Astrocyte (in vitro differentiated cells and primary cell): Measurements from ENCODE around the gene PDE6B. TPM values are rescaled to one million over a fixed set of nuclear protein-coding genes. Genes with fewer than 3 reads are reported as not detected.
A peak's percentile ranks its signal among the peaks of the same experiment; 100 is the strongest.

Source experiments
- DNase-seq: peaks from one replicate; pipeline ENCODE4 v3.0.0-alpha.2; 2010; ENCODE audit warnings: low read depth
- FAIRE-seq: peaks from 2 replicates; lab custom pipeline; 2011; peaks lifted over from hg19 to GRCh38; lab: Jason Lieb, UNC
- H2AFZ ChIP-seq: 2 replicates; pipeline ENCODE4 v1.6.0; 2012; ENCODE audit warnings: low read depth, low read length, inconsistent platforms
- H3K27ac ChIP-seq: 2 replicates; pipeline ENCODE4 v1.5.1; 2011; ENCODE audit warnings: low read depth, low read length, inconsistent platforms
- H3K27me3 ChIP-seq: 2 replicates; pipeline ENCODE4 v1.6.0; 2011; ENCODE audit warnings: low read length, inconsistent platforms; ENCODE audit not compliant: insufficient read depth
- H3K36me3 ChIP-seq: 2 replicates; pipeline ENCODE4 v1.5.1; 2011; ENCODE audit warnings: low read length, inconsistent platforms; ENCODE audit not compliant: insufficient read depth
- H3K4me1 ChIP-seq: 2 replicates; pipeline ENCODE4 v1.5.1; 2011; ENCODE audit warnings: low read length, inconsistent platforms; ENCODE audit not compliant: insufficient read depth
- H3K4me2 ChIP-seq: 2 replicates; pipeline ENCODE4 v1.6.0; 2012; ENCODE audit warnings: low read length, inconsistent platforms
- H3K4me3 ChIP-seq: 2 replicates; pipeline ENCODE4 v1.5.1; 2011; ENCODE audit warnings: low read depth, mild to moderate bottlenecking, low read length, inconsistent platforms; ENCODE audit not compliant: insufficient read depth
- H3K79me2 ChIP-seq: 2 replicates; pipeline ENCODE4 v1.6.0; 2012; ENCODE audit warnings: mild to moderate bottlenecking, low read length, inconsistent platforms; ENCODE audit not compliant: insufficient read depth
- H3K9ac ChIP-seq: 2 replicates; pipeline ENCODE4 v1.6.0; 2012; ENCODE audit warnings: mild to moderate bottlenecking, low read length, inconsistent platforms
- H3K9me3 ChIP-seq: 2 replicates; pipeline ENCODE4 v1.5.1; 2012; ENCODE audit warnings: low read depth, mild to moderate bottlenecking, low read length, inconsistent platforms; ENCODE audit not compliant: insufficient read depth
- H4K20me1 ChIP-seq: 2 replicates; pipeline ENCODE4 v1.6.0; 2012; ENCODE audit warnings: low read length, inconsistent platforms; ENCODE audit not compliant: insufficient read depth
- H3K27ac Mint-ChIP-seq: one replicate; pipeline ENCODE4 v1.8.0; 2021; ENCODE audit warnings: mild to moderate bottlenecking, mixed read lengths; ENCODE audit not compliant: unreplicated experiment
- H3K27me3 Mint-ChIP-seq: one replicate; pipeline ENCODE4 v1.8.0; 2021; ENCODE audit warnings: low read depth, mixed read lengths; ENCODE audit not compliant: unreplicated experiment
- H3K36me3 Mint-ChIP-seq: one replicate; pipeline ENCODE4 v1.8.0; 2021; ENCODE audit warnings: low read depth, mixed read lengths; ENCODE audit not compliant: unreplicated experiment
- H3K4me1 Mint-ChIP-seq: one replicate; pipeline ENCODE4 v1.8.0; 2021; ENCODE audit warnings: low read depth, mixed read lengths; ENCODE audit not compliant: unreplicated experiment
- H3K4me3 Mint-ChIP-seq: one replicate; pipeline ENCODE4 v1.8.0; 2021; ENCODE audit warnings: mild to moderate bottlenecking, moderate library complexity, mixed read lengths; ENCODE audit not compliant: unreplicated experiment
- H3K9me3 Mint-ChIP-seq: one replicate; pipeline ENCODE4 v1.8.0; 2021; ENCODE audit warnings: mild to moderate bottlenecking, mixed read lengths; ENCODE audit not compliant: unreplicated experiment
- EZH2 ChIP-seq: IDR thresholded peaks from 2 replicates; pipeline ENCODE4 v1.6.1; 2012; ENCODE audit warnings: mild to moderate bottlenecking, low read length, inconsistent platforms; ENCODE audit not compliant: insufficient read depth
- total RNA-seq: library from RNA; stranded (reverse); gene quantifications from 2 replicates; pipeline ENCODE4 v1.2.1, GENCODE V29; 2021
- TF ChIP-seq, protein P1 (sequence below): IDR thresholded peaks from 2 replicates; pipeline ENCODE4 v1.5.1; 2011; ENCODE audit warnings: low read depth, mild to moderate bottlenecking, inconsistent platforms, low read length, moderate library complexity; ENCODE audit not compliant: insufficient read depth

PDE6B gene
- total RNA-seq, 1 donor from 2014 or later: 2.8 TPM

DNA sequence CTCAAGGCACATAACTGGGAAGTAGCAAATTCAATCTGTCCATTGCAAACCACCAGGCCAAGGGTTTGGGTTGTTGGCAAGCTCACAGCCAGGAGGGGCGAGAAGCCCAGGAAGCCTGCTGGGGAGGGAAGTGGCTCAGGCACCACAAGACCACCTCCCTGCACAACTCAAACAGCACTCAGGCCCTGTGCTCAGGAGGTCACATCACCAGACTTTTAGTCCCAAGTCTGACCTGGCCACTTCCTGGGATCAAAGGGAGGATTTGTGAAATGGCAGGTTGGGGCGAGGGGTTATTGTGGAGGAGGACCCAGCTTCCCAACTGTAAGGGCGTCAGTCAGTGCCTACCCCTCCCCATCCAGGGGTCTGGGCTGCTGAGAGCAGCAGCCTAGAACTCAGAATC, 46.4 kb downstream of the PDE6B start:
- H3K27ac ChIP-seq: no peak overlapping the region
- H3K4me1 ChIP-seq: peaks cover 14% of the 10 kb centered on the region
- peaks cover 11% of the 10 kb centered on the region for H3K36me3 ChIP-seq
- no peaks in the 10 kb centered on the region for H3K27me3 ChIP-seq
- H3K9me3 ChIP-seq: no peaks in the 10 kb centered on the region
- Mint-ChIP-seq H3K4me3 (no peak overlapping the region), H3K36me3 (peaks cover 6% of the 10 kb centered on the region), H3K27ac (no peak overlapping the region), H3K27me3 (no peaks in the 10 kb centered on the region), H3K4me1 (peaks cover 3% of the 10 kb centered on the region), H3K9me3 (no peaks in the 10 kb centered on the region)
- no peak for DNase-seq
- no peak overlapping the region for H3K4me2 ChIP-seq
- no peak for FAIRE-seq
- no peak overlapping the region for H3K4me3 ChIP-seq
- H3K9ac ChIP-seq: no peak overlapping the region
- TF ChIP-seq, protein P1, sequence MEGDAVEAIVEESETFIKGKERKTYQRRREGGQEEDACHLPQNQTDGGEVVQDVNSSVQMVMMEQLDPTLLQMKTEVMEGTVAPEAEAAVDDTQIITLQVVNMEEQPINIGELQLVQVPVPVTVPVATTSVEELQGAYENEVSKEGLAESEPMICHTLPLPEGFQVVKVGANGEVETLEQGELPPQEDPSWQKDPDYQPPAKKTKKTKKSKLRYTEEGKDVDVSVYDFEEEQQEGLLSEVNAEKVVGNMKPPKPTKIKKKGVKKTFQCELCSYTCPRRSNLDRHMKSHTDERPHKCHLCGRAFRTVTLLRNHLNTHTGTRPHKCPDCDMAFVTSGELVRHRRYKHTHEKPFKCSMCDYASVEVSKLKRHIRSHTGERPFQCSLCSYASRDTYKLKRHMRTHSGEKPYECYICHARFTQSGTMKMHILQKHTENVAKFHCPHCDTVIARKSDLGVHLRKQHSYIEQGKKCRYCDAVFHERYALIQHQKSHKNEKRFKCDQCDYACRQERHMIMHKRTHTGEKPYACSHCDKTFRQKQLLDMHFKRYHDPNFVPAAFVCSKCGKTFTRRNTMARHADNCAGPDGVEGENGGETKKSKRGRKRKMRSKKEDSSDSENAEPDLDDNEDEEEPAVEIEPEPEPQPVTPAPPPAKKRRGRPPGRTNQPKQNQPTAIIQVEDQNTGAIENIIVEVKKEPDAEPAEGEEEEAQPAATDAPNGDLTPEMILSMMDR: no peak
- no peak for TF ChIP-seq EZH2
- H4K20me1 ChIP-seq: peaks cover 6% of the 10 kb centered on the region
- peaks cover 31% of the 10 kb centered on the region for H3K79me2 ChIP-seq
- no peak overlapping the region for H2AFZ ChIP-seq

DNA sequence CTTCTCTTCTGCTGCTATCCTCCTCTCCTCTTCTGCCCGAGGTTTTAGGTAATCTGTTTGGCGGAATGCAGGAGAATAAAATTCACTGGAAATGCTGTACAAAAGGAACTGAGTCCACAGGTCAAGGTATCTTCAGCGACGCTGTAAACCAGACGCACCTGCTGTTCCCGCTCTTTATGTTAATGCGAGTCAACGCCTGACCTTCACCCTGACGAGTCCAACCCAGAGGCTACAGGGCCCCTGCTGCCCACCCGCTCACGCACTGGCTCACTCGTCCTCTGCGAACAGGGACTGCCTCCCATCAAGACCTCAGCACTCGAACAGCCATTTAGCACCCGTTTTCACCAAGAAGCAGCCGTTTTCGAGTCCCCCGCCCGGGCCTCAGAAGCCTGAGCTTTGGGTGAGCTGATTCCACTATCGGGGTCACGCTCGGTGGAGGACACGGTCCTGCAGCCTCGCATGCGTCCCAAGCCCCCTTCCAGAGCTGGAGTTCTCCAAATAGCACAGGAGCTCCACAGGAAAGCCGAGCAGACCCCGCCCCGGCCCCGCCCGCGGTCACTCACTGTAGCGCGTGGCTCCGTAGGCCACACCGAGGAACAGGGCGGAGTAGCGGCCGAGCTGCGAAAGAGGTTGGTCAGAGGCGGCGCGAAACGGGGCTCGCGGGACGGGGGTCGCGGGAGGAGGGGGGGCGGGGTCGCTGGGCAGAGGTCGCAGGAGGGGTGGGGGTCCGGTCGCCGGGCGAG, 48.1 kb downstream of the PDE6B start:
- Mint-ChIP-seq H3K9me3 (no peaks in the 10 kb centered on the region), H3K4me1 (peaks cover 9% of the 10 kb centered on the region), H3K36me3 (peaks cover 6% of the 10 kb centered on the region), H3K27ac (peak overlapping the region; percentile 59), H3K4me3 (peak overlapping the region; percentile 97), H3K27me3 (no peaks in the 10 kb centered on the region)
- Histone ChIP-seq H4K20me1 (peaks cover 6% of the 10 kb centered on the region), H3K9me3 (no peaks in the 10 kb centered on the region), H3K79me2 (peaks cover 31% of the 10 kb centered on the region), H3K4me1 (peaks cover 14% of the 10 kb centered on the region), H3K9ac (peak overlapping the region; percentile 98), H3K4me2 (peak overlapping the region; percentile 98), H2AFZ (peak overlapping the region; percentile 59), H3K36me3 (peaks cover 11% of the 10 kb centered on the region), H3K4me3 (peak overlapping the region; percentile 79), H3K27ac (peak overlapping the region; percentile 11), H3K27me3 (no peaks in the 10 kb centered on the region)
- no peak for TF ChIP-seq EZH2
- TF ChIP-seq, protein P1: no peak
- FAIRE-seq (no peak), DNase-seq (no peak)
